Type B pancreatic cell (in vitro differentiated cells): ENCODE data around the gene LTBP2. TPM values are rescaled to one million over a fixed set of nuclear protein-coding genes. Genes with fewer than 3 reads are reported as not detected.

Experiments
- DNase-seq: peaks from one replicate; pipeline ENCODE4 v3.0.0; 2021; ENCODE audit warnings: mixed read lengths; ENCODE audit not compliant: unreplicated experiment; ENCODE audit errors: extremely low spot score
- H3K27ac Mint-ChIP-seq: 2 replicates; pipeline ENCODE4 v1.8.0; 2021; ENCODE audit warnings: mild to moderate bottlenecking, mixed read lengths
- H3K27me3 Mint-ChIP-seq: 2 replicates; pipeline ENCODE4 v1.8.0; 2021; ENCODE audit warnings: mixed read lengths
- H3K36me3 Mint-ChIP-seq: 2 replicates; pipeline ENCODE4 v1.8.0; 2021; ENCODE audit warnings: mixed read lengths
- H3K4me1 Mint-ChIP-seq: one replicate; pipeline ENCODE4 v1.8.0; 2021; ENCODE audit warnings: mixed read lengths; ENCODE audit not compliant: unreplicated experiment
- H3K4me3 Mint-ChIP-seq: 2 replicates; pipeline ENCODE4 v1.8.0; 2021; ENCODE audit warnings: mild to moderate bottlenecking, mixed read lengths
- H3K9me3 Mint-ChIP-seq: 2 replicates; pipeline ENCODE4 v1.8.0; 2021; ENCODE audit warnings: mixed read lengths
- long read RNA-seq: library from polyadenylated mRNA; unstranded; transcript quantifications from one replicate; pipeline ENCODE4 v2.0.0, GENCODE V29; 2020
- total RNA-seq: library from RNA; stranded (reverse); gene quantifications from 2 replicates; pipeline ENCODE4 v1.2.1, GENCODE V29; 2021; ENCODE audit warnings: low replicate concordance
- TF ChIP-seq, protein P1 (sequence below): fragments of 200-600 bp; sonication (generic); conservative IDR thresholded peaks from 2 replicates; pipeline ENCODE4 v1.5.0; 2021; ENCODE audit warnings: antibody characterized with exemption, mild to moderate bottlenecking

Gene LTBP2
- total RNA-seq: 1.1 and 2.4 TPM in 2 replicates
- long read RNA-seq, partial matches to known transcripts: 0 of 1 reads
- long read RNA-seq, other reads (novel, unspliced or antisense): 1 of 1 reads

DNA sequence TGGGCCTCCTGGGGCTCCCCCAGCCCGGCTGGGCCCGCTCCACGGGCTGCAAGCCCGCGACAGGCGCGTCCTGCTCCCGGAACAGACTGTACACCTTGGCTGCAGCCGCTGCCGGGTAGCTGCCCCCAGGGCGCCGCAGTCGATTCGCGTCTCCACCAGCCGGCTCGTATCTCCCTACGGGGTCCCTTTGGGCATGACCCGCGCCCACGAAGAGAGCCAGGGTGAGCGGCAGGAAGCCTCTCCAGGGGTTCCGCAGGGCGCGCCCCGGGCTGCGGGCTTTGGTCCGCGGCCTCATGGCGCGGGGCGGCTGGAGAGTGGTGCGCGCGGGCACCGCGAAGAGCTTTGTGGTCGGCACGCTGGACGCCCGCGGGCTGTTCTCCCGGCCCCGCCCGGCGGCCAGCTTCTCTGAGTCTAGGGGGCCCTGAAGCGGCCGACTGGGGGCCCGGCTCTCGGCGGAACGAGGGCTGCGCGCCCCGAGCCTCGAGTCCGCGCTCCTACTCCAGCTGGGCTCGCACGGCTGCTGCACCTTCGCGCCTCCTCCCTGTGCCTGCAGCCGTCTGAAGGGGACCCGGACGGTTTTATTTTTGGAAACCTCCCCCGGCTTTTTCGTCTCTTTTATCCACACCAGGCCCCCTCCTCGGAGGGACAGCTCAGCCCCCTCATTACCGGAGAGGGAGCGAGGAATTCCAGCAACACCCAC is at the start of gene LTBP2:
LTBP2 (minus strand) TSS at position 588 of the 700 bp plus-strand sequence; CDS start at position 295, 293 bp downstream.
- DNase-seq: no peak
- H3K4me1 Mint-ChIP-seq: peaks cover 6% of the 10 kb centered on the region

GRCh38 chr14:74660863-74661262 is 48.8 kb upstream of the LTBP2 start:
- Mint-ChIP-seq H3K27me3 (no peaks in the 10 kb centered on the region), H3K27ac (no peak overlapping the region), H3K4me3 (no peak overlapping the region), H3K4me1 (no peaks in the 10 kb centered on the region), H3K36me3 (peaks cover 19% of the 10 kb centered on the region), H3K9me3 (no peaks in the 10 kb centered on the region)
- TF ChIP-seq, protein P1, sequence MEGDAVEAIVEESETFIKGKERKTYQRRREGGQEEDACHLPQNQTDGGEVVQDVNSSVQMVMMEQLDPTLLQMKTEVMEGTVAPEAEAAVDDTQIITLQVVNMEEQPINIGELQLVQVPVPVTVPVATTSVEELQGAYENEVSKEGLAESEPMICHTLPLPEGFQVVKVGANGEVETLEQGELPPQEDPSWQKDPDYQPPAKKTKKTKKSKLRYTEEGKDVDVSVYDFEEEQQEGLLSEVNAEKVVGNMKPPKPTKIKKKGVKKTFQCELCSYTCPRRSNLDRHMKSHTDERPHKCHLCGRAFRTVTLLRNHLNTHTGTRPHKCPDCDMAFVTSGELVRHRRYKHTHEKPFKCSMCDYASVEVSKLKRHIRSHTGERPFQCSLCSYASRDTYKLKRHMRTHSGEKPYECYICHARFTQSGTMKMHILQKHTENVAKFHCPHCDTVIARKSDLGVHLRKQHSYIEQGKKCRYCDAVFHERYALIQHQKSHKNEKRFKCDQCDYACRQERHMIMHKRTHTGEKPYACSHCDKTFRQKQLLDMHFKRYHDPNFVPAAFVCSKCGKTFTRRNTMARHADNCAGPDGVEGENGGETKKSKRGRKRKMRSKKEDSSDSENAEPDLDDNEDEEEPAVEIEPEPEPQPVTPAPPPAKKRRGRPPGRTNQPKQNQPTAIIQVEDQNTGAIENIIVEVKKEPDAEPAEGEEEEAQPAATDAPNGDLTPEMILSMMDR: no peak
- DNase-seq: no peak

More for the DNA sequence above, at the start of gene LTBP2:
- H3K9me3 Mint-ChIP-seq: no peaks in the 10 kb centered on the region
- no peaks in the 10 kb centered on the region for H3K36me3 Mint-ChIP-seq
- TF ChIP-seq, protein P1: no peak
- no peak within 1 kb of the TSS for H3K27ac Mint-ChIP-seq
- H3K4me3 Mint-ChIP-seq: peak within 1 kb of the TSS; percentile 78
- peaks cover 60% of the 10 kb centered on the region for H3K27me3 Mint-ChIP-seq

GRCh38 chr14:74660167-74660566 is 48.1 kb upstream of the LTBP2 start:
- no peak overlapping the region for H3K4me3 Mint-ChIP-seq
- peaks cover 5% of the 10 kb centered on the region for H3K4me1 Mint-ChIP-seq
- no peaks in the 10 kb centered on the region for H3K27me3 Mint-ChIP-seq
- no peak overlapping the region for H3K27ac Mint-ChIP-seq
- no peak for DNase-seq
- TF ChIP-seq, protein P1: no peak
- no peaks in the 10 kb centered on the region for H3K9me3 Mint-ChIP-seq
- peaks cover 19% of the 10 kb centered on the region for H3K36me3 Mint-ChIP-seq

DNA sequence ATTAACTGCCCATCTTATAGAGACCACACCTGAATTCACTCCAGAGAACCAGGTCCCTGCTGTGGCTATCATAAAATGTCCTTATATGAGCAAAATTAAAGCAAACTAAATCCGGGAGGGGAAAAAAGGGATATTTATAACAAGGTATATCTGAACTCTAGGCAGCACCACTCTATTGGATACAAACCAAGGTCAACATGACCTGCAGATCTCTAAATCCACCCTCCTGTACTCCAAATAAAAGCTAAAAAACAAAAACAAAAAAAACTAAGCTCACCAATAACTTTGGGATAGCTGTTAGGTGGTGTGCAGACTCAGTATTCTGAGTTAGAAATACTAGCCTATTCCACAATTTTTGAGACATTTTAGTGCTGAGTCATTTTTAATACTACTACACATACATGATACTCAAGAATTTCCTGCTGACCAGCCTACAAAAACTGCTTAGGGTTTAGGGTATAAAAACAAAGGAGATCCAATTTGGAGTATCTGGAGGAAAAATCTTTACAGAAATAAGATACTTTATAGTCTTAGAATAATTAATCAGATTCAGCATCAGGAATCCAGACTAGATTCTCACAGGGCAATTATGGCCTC is 46.6 kb upstream of the LTBP2 start:
- no peak for DNase-seq
- Mint-ChIP-seq H3K9me3 (no peaks in the 10 kb centered on the region), H3K36me3 (peaks cover 15% of the 10 kb centered on the region), H3K4me3 (no peak overlapping the region), H3K27me3 (no peaks in the 10 kb centered on the region), H3K27ac (no peak overlapping the region), H3K4me1 (peaks cover 11% of the 10 kb centered on the region)
- TF ChIP-seq, protein P1: no peak

DNA sequence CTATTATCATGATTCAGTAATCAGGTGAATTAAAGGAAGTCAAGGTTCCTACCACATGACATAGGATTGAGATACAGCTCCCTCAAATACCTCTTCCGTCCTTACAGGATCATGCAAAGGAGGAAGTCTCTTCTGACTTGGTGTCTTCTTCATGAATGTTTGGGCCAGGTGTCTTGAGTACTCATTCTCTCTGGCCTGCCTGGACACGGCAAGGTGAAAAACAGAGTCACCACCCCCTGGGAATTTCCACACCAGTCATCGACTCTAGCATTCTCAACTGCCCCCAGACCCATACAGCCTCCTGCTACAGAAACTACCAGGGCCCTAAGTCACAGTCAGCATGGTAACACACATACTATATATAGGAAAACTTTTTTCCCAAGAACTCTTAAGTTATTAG is 44.9 kb upstream of the LTBP2 start:
- H3K27ac Mint-ChIP-seq: no peak overlapping the region
- H3K36me3 Mint-ChIP-seq: peaks cover 7% of the 10 kb centered on the region
- TF ChIP-seq, protein P1: no peak
- H3K4me1 Mint-ChIP-seq: peaks cover 11% of the 10 kb centered on the region
- no peaks in the 10 kb centered on the region for H3K27me3 Mint-ChIP-seq
- DNase-seq: no peak
- H3K9me3 Mint-ChIP-seq: no peaks in the 10 kb centered on the region
- no peak overlapping the region for H3K4me3 Mint-ChIP-seq
